ENCODE data around the gene RAB3IL1. TPM values are rescaled to one million over a fixed set of nuclear protein-coding genes. Genes with fewer than 3 reads are reported as not detected.

The RAB3IL1 gene
- total and polyA plus RNA-seq, 9 of the 15 experiments (the other 6 are each of a cell fraction or from before 2014, with no cell fraction given): 0.15 to 42.6 (median 15.5) TPM

DNA sequence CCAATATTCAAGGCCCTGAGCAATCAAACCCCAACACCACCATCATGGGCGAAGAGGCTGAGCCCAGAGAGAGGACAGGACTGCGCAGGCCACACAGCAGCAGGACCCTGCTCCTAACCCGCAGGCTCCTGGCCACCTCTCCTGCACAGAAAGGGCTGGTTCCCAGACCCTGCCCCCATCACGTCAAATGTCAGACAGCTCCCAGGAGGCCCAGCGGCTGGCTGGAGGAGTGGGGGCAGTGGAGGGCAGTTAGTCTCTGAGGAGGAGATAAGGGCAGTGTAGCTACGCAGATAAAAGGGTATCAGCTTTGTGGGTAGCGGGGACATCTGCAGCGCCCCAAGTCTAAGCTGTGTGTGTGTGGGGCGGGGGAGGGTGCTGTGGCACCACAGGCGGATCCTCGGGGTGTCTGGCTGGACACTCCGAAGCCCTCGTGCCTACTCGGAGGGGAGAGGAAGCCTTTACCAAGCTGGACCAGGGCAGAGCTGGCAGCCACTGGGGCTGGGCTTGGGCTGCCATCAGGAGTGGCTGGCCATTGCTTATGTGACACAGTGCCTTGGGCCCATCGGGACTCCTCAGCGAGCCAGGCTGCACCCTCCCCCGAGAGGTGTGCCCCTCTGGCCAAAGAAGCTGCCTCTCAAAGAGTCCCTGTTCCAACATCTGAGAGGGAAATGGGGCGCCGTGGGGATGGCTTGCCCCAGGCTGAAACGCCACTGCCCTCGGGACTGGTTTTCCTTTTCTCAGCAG, 47.5 kb downstream of the RAB3IL1 start (continued):
- TF ChIP-seq, protein P1, sequence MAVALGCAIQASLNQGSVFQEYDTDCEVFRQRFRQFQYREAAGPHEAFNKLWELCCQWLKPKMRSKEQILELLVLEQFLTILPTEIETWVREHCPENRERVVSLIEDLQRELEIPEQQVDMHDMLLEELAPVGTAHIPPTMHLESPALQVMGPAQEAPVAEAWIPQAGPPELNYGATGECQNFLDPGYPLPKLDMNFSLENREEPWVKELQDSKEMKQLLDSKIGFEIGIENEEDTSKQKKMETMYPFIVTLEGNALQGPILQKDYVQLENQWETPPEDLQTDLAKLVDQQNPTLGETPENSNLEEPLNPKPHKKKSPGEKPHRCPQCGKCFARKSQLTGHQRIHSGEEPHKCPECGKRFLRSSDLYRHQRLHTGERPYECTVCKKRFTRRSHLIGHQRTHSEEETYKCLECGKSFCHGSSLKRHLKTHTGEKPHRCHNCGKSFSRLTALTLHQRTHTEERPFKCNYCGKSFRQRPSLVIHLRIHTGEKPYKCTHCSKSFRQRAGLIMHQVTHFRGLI (CRISPR knock-in tag; IDR thresholded peaks at IDR 0.05): peak; percentile 60; the same call in 1 of the 2 replicates
- TF ChIP-seq NFIC (IDR thresholded peaks at IDR 0.05) (peak; percentile 89), ZNF785 (CRISPR knock-in tag; IDR thresholded peaks at IDR 0.05) (peak; percentile 6; the same call in 1 of the 2 replicates), PURB (CRISPR knock-in tag; IDR thresholded peaks at IDR 0.05; ENCODE audit: low read depth) (no peak), ZNF695 (CRISPR knock-in tag; IDR thresholded peaks at IDR 0.05) (no peak), TGIF2 (CRISPR knock-in tag; IDR thresholded peaks at IDR 0.05) (no peak), ZNF507 (tag; conservative IDR thresholded peaks at IDR 0.05) (no peak), RFX1 (IDR thresholded peaks at IDR 0.05) (no peak), TCF7L2 (IDR thresholded peaks at IDR 0.05; ENCODE audit: low read depth, low read length) (no peak), YY1 (IDR thresholded peaks at IDR 0.05; ENCODE audit: borderline replicate concordance in 1 of 3, control insufficient read depth in 1 of 3, extremely low read depth in 1 of 3, insufficient read depth in 3 of 3, insufficient read length in 1 of 3, insufficient replicate concordance in 2 of 3, low read depth in 1 of 3, low read length in 2 of 3) (peak in 1 of 3 experiments; percentile 66), COPS2 (conservative IDR thresholded peaks at IDR 0.05) (no peak), ZNF644 (tag; IDR thresholded peaks at IDR 0.05; ENCODE audit: low read depth) (no peak), HNRNPK (IDR thresholded peaks at IDR 0.05; ENCODE audit: low read depth, low read length, poor library complexity, severe bottlenecking) (no peak)
- TF ChIP-seq, protein P2, sequence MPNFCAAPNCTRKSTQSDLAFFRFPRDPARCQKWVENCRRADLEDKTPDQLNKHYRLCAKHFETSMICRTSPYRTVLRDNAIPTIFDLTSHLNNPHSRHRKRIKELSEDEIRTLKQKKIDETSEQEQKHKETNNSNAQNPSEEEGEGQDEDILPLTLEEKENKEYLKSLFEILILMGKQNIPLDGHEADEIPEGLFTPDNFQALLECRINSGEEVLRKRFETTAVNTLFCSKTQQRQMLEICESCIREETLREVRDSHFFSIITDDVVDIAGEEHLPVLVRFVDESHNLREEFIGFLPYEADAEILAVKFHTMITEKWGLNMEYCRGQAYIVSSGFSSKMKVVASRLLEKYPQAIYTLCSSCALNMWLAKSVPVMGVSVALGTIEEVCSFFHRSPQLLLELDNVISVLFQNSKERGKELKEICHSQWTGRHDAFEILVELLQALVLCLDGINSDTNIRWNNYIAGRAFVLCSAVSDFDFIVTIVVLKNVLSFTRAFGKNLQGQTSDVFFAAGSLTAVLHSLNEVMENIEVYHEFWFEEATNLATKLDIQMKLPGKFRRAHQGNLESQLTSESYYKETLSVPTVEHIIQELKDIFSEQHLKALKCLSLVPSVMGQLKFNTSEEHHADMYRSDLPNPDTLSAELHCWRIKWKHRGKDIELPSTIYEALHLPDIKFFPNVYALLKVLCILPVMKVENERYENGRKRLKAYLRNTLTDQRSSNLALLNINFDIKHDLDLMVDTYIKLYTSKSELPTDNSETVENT (CRISPR knock-in tag; IDR thresholded peaks at IDR 0.05): no peak
- TF ChIP-seq, protein P3, sequence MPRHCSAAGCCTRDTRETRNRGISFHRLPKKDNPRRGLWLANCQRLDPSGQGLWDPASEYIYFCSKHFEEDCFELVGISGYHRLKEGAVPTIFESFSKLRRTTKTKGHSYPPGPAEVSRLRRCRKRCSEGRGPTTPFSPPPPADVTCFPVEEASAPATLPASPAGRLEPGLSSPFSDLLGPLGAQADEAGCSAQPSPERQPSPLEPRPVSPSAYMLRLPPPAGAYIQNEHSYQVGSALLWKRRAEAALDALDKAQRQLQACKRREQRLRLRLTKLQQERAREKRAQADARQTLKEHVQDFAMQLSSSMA (CRISPR knock-in tag; IDR thresholded peaks at IDR 0.05): no peak
- TF ChIP-seq, protein P4, sequence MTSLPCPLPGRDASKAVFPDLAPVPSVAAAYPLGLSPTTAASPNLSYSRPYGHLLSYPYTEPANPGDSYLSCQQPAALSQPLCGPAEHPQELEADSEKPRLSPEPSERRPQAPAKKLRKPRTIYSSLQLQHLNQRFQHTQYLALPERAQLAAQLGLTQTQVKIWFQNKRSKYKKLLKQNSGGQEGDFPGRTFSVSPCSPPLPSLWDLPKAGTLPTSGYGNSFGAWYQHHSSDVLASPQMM (CRISPR knock-in tag; IDR thresholded peaks at IDR 0.05): no peak
- TF ChIP-seq, protein P5, sequence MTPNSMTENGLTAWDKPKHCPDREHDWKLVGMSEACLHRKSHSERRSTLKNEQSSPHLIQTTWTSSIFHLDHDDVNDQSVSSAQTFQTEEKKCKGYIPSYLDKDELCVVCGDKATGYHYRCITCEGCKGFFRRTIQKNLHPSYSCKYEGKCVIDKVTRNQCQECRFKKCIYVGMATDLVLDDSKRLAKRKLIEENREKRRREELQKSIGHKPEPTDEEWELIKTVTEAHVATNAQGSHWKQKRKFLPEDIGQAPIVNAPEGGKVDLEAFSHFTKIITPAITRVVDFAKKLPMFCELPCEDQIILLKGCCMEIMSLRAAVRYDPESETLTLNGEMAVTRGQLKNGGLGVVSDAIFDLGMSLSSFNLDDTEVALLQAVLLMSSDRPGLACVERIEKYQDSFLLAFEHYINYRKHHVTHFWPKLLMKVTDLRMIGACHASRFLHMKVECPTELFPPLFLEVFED (CRISPR knock-in tag; conservative IDR thresholded peaks at IDR 0.05): no peak
- TF ChIP-seq, protein P6, sequence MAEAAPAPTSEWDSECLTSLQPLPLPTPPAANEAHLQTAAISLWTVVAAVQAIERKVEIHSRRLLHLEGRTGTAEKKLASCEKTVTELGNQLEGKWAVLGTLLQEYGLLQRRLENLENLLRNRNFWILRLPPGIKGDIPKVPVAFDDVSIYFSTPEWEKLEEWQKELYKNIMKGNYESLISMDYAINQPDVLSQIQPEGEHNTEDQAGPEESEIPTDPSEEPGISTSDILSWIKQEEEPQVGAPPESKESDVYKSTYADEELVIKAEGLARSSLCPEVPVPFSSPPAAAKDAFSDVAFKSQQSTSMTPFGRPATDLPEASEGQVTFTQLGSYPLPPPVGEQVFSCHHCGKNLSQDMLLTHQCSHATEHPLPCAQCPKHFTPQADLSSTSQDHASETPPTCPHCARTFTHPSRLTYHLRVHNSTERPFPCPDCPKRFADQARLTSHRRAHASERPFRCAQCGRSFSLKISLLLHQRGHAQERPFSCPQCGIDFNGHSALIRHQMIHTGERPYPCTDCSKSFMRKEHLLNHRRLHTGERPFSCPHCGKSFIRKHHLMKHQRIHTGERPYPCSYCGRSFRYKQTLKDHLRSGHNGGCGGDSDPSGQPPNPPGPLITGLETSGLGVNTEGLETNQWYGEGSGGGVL (CRISPR knock-in tag; IDR thresholded peaks at IDR 0.05): no peak

All from K562 (cell line).